NCI-H2107 treated with DMSO at 0.1 percent for 48 hours (cell line): Measurements from ENCODE around the gene BBX.

Source experiments
- DNase-seq: peaks from one replicate; lab custom pipeline; 2025; ENCODE audit not compliant: unreplicated experiment; lab: John Stamatoyannopoulos, UW

BBX gene

GRCh38 chr3:107522510-107523288, at the start of gene BBX:
Gene BBX, plus strand, starts transcription at chr3:107522962. Its CDS starts 187,499 bp downstream, at chr3:107710461.
- peak; percentile 95 for DNase-seq

- DNase-seq: no peak
These were observed 46.3 kb upstream of the BBX start for GRCh38 chr3:107476462-107476861.

GRCh38 chr3:107487490-107487889, 35.3 kb upstream of the BBX start:
- no peak for DNase-seq

- no peak for DNase-seq
These were observed 33.8 kb upstream of the BBX start for GRCh38 chr3:107488942-107489341.

- DNase-seq: no peak
These were observed 29.6 kb upstream of the BBX start for GRCh38 chr3:107493134-107493533.

- no peak for DNase-seq
These were observed 25.9 kb upstream of the BBX start for GRCh38 chr3:107496855-107497254.

GRCh38 chr3:107498646-107499045, 24.1 kb upstream of the BBX start:
- DNase-seq: no peak

GRCh38 chr3:107506458-107506857, 16.3 kb upstream of the BBX start:
- no peak for DNase-seq

- DNase-seq: no peak
These were observed 14.4 kb upstream of the BBX start for GRCh38 chr3:107508331-107508730.

GRCh38 chr3:107512108-107512507, 10.7 kb upstream of the BBX start:
- DNase-seq: no peak

GRCh38 chr3:107514453-107514852, 8.3 kb upstream of the BBX start:
- DNase-seq: no peak

GRCh38 chr3:107516475-107516874, 6.3 kb upstream of the BBX start:
- DNase-seq: no peak

- DNase-seq: no peak
These were observed 2.2 kb upstream of the BBX start for GRCh38 chr3:107520535-107520934.

- DNase-seq: no peak
These were observed 1.2 kb upstream of the BBX start for GRCh38 chr3:107521469-107522059.

GRCh38 chr3:107523289-107523538, 452 bp downstream of the BBX start:
- no peak for DNase-seq

GRCh38 chr3:107523539-107524325, 970 bp downstream of the BBX start:
- peak; percentile 47 for DNase-seq

- peak; percentile 47 for DNase-seq
These were observed 1.6 kb downstream of the BBX start for GRCh38 chr3:107524326-107524840.

GRCh38 chr3:107524841-107525643, 2.3 kb downstream of the BBX start:
- peak; percentile 70 for DNase-seq

GRCh38 chr3:107525644-107526305, 3.0 kb downstream of the BBX start:
- no peak for DNase-seq

- DNase-seq: no peak
These were observed 9.2 kb downstream of the BBX start for GRCh38 chr3:107531917-107532469.
